Measurements from ENCODE around the gene LST1.

LST1 gene

GRCh38 chr6:31614075-31614619 is 28.1 kb downstream of the LST1 start:
- H3K9me3 Mint-ChIP-seq: no peaks in the 10 kb centered on the region
- peak overlapping the region; percentile 98 for H3K4me3 Mint-ChIP-seq
- peak overlapping the region; percentile 95 for H3K27ac Mint-ChIP-seq
- H3K4me1 Mint-ChIP-seq (ENCODE audit: low read depth): peaks cover 76% of the 10 kb centered on the region
- H3K27me3 Mint-ChIP-seq: no peaks in the 10 kb centered on the region
- peaks cover 43% of the 10 kb centered on the region for H3K36me3 Mint-ChIP-seq (ENCODE audit: low read depth)
- intact Hi-C loops (cut with micrococcal nuclease): no loop called here

DNA sequence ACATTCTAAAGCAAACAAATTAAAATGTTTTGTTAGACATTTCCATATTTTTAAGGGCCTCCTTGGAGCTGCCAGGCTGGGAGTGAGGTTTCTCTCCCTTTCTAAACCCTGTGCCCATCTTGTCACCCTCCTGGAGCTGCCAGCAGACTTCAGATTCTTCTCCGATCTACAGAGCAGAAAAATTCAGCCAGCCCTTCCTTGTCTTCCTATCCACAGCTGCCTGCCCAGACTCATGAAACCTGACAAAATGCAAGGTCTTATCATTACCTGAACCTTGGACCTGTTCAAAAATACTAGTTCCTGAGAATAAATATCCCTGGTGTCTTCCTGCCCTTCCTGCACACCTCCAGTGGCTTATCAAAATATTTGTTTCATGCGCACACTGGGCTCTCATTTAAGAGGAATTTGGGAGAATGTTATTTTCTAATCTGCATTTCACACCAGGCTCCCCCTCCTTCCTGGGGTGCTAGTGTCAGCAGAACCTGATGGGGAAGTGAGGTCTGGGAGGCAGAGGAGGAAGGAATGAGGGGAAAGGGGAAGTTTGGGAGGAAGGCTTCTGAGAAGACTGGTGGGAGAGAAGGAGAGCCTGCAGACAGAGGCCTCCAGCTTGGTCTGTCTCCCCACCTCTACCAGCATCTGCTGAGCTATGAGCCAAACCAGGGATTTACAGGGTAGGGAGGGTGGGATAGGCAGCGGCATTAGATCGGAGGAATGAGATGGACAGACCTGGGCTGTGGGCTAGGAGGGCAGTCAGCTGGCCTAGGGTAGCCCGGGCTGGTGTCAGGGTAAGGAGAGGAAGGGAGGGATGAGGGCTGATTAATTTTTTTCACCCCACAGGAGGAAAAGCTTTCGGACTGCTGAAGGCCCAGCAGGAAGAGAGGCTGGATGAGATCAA is 28.9 kb downstream of the LST1 start, which contains the start of gene AIF1:
Gene AIF1, plus strand, starts transcription at position 551 of the 895 bp plus-strand sequence. Its CDS starts 96 bp downstream, at position 647.
- peak within 1 kb of the TSS; percentile 95 for H3K27ac Mint-ChIP-seq
- no peaks in the 10 kb centered on the region for H3K9me3 Mint-ChIP-seq
- H3K4me1 Mint-ChIP-seq (ENCODE audit: low read depth): peaks cover 76% of the 10 kb centered on the region
- no peaks in the 10 kb centered on the region for H3K27me3 Mint-ChIP-seq
- H3K4me3 Mint-ChIP-seq: peak within 1 kb of the TSS; percentile 98
- H3K36me3 Mint-ChIP-seq (ENCODE audit: low read depth): peaks cover 44% of the 10 kb centered on the region
- intact Hi-C loops (cut with micrococcal nuclease): no loop called here

- peak overlapping the region; percentile 98 for H3K4me3 Mint-ChIP-seq
- H3K27me3 Mint-ChIP-seq: no peaks in the 10 kb centered on the region
- H3K27ac Mint-ChIP-seq: peak overlapping the region; percentile 95
- H3K36me3 Mint-ChIP-seq (ENCODE audit: low read depth): peaks cover 52% of the 10 kb centered on the region
- intact Hi-C loops (cut with micrococcal nuclease): no loop called here
- H3K9me3 Mint-ChIP-seq: no peaks in the 10 kb centered on the region
- peaks cover 67% of the 10 kb centered on the region for H3K4me1 Mint-ChIP-seq (ENCODE audit: low read depth)
These were observed 29.7 kb downstream of the LST1 start for GRCh38 chr6:31615748-31616147.

DNA sequence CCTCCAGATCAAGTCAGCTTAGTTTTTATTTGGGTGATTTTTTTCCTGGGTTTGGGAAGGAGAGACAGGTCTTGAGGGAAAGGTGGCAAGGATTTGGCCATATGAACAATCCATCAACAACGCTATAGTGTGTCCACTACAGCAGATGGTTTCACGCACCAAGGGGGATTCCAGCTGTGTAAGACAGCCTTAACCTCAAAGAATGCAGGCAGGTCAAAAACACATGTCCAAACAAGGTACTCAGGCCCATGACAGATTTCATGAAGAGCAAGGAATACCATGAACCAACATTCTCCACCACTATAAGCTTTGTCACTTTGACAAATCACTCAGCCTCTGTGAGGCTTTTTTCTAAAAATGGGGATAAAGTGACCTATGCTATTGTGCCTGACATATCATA is 30.9 kb downstream of the LST1 start:
- H3K27ac Mint-ChIP-seq: peak overlapping the region; percentile 95
- peaks cover 63% of the 10 kb centered on the region for H3K36me3 Mint-ChIP-seq (ENCODE audit: low read depth)
- intact Hi-C loops (cut with micrococcal nuclease): no loop called here
- H3K4me1 Mint-ChIP-seq (ENCODE audit: low read depth): peaks cover 65% of the 10 kb centered on the region
- H3K4me3 Mint-ChIP-seq: peak overlapping the region; percentile 98
- no peaks in the 10 kb centered on the region for H3K9me3 Mint-ChIP-seq
- H3K27me3 Mint-ChIP-seq: no peaks in the 10 kb centered on the region

DNA sequence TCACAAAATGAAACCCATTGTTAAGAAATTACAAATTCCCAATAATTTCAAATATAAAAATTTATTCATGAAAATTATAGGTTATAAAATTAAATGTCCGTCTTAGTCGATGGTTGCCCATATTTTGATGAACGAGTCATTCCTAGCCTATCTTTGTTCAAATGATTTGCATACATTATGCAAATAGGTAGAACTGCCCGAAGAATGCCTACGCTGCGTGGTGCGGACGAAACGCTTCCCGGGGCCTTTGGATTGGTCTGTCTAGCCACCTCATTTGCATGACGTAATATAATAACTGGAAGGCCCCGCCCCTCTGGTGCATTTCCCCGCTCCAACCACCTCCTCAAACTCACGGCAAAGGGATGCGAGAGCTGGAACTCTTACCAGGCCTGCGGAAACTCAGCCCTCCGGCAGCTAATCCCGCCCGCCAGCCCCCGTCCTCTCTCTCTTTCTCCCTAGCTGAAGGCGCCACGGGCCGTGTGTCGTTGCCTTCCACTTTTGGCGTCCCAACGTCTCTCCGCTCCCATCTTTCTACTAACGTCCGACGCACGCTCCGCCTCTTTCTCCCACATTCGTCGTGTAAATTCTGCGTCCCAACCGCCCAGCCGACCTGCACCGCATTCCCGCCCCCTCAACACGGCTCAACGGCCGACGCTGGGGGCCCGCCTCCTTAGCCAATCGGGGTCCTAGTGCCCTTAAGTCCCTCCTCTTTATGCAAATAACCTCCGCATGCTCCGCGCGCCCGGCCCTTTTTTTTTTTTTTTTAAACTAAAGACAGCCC is 33.9 kb downstream of the LST1 start:
- peak overlapping the region; percentile 96 for H3K27ac Mint-ChIP-seq
- intact Hi-C loops (cut with micrococcal nuclease): loop anchor here (1.0 to 5.0 kb wide), 2 partner anchors 32 to 47 kb away; partner anchors contain the start of genes BAG6, CSNK2B and LY6G5B
- no peaks in the 10 kb centered on the region for H3K9me3 Mint-ChIP-seq
- no peaks in the 10 kb centered on the region for H3K27me3 Mint-ChIP-seq
- H3K4me1 Mint-ChIP-seq (ENCODE audit: low read depth): peaks cover 58% of the 10 kb centered on the region
- peaks cover 84% of the 10 kb centered on the region for H3K36me3 Mint-ChIP-seq (ENCODE audit: low read depth)
- peak overlapping the region; percentile 93 for H3K4me3 Mint-ChIP-seq

DNA sequence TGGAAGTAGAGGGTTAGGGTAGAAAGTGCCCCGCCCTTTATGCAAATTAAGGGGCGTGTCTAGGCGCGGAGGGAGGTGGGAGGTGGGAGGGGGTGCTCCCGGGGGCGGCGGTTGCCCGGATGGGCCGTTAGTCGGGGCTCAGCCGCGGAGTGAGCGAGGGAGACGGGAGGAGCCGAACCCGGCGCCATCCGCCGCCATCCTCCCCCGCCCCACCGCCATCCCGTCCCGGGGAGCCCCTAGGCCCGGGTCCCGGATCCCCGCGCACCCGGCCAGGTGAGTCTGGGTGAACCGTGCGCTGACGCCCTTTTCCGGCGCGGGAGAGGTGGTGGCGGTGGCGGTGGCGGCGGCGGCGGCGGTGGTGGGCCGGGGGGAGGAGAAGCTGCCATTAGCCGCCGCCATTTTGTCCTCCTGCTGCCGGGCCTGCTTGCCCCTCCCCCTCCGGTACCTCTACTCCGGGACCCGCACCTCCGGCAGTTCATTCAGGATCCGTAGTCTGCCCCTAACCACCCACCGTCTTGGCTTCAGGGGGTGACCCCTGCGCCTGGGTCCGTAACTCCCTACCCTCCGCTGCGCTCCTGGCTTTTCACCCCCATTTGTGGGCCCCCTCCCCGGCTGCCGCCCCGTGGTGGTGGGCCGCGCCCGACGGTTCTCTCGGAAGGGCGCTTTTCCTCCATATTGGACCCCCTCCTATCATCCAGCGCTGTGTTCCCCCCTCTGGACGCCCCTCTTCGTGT is 34.7 kb downstream of the LST1 start, which contains the start of gene PRRC2A:
Gene PRRC2A, plus strand, starts transcription at position 130 of the 734 bp plus-strand sequence. CDS start 2,075 bp downstream, outside the sequence.
- H3K36me3 Mint-ChIP-seq (ENCODE audit: low read depth): peaks cover 84% of the 10 kb centered on the region
- no peaks in the 10 kb centered on the region for H3K9me3 Mint-ChIP-seq

DNA sequence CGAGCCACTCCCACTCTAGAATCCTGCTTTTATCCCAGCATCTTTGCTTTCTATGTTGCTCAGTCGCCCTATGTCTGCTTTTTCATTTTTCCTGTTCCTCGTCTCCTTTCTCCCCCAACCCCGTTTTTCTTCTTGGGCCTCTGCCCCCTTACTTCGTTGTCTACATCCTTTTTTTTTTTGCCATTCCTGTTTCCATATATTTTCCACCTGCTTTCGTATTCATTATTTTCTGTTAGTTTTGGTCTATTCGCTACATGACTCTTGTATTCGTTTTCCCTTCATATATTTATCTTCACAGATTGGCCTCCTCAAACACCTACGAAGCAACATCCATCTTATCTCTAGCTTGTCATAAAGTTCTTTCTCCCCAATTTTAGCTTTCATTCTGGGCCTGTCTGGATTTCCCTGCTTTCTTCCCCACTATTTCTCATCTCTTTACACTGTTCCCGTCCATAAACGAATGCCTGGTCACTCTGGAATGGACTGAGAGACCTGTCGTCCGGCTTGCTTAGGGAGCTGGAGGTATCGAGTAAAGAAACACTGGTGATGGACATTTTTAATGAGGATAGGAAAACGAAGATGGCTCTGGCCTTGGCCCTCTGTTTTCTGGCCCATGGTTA is 35.4 kb downstream of the LST1 start:
- H3K27ac Mint-ChIP-seq: peak overlapping the region; percentile 96
- H3K4me1 Mint-ChIP-seq (ENCODE audit: low read depth): peaks cover 45% of the 10 kb centered on the region
- peak overlapping the region; percentile 93 for H3K4me3 Mint-ChIP-seq
- intact Hi-C loops (cut with micrococcal nuclease): loop anchor here (5.0 kb wide), 1 partner anchor 46 kb away; the partner anchor contains the start of genes CSNK2B and LY6G5B
- peaks cover 84% of the 10 kb centered on the region for H3K36me3 Mint-ChIP-seq (ENCODE audit: low read depth)
- H3K9me3 Mint-ChIP-seq: no peaks in the 10 kb centered on the region
- no peaks in the 10 kb centered on the region for H3K27me3 Mint-ChIP-seq

More for the DNA sequence above, 34.7 kb downstream of the LST1 start, which contains the start of gene PRRC2A:
- H3K4me1 Mint-ChIP-seq (ENCODE audit: low read depth): peaks cover 52% of the 10 kb centered on the region
- H3K27ac Mint-ChIP-seq: peak within 1 kb of the TSS; percentile 96
- intact Hi-C loops (cut with micrococcal nuclease): loop anchor here (1.0 to 5.0 kb wide), 2 partner anchors 32 to 47 kb away; partner anchors contain the start of genes BAG6, CSNK2B and LY6G5B
- H3K27me3 Mint-ChIP-seq: no peaks in the 10 kb centered on the region
- H3K4me3 Mint-ChIP-seq: peak within 1 kb of the TSS; percentile 93

DNA sequence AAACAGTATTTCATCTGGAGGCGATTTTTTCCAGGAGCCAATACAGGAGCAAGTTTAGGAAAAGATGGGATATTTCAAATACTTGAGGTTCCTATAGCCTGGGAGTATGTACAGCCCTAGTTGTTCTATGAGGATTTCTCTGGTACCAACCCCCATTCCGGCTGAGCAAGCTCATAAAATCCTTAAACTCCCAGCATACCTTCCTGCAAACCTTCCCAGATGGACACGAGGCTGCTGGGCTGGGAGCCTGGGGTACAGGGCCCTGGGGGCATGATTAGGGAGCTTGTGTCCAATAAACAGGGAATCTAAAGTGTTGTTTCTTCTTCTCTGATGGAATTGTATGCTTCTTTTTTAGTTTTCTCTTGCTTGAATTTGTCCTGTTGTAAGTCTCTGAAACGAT is 35.9 kb downstream of the LST1 start:
- Mint-ChIP-seq H3K4me1 (ENCODE audit: low read depth) (peaks cover 40% of the 10 kb centered on the region), H3K4me3 (peak overlapping the region; percentile 93), H3K9me3 (no peaks in the 10 kb centered on the region), H3K27me3 (no peaks in the 10 kb centered on the region), H3K36me3 (ENCODE audit: low read depth) (peaks cover 84% of the 10 kb centered on the region), H3K27ac (peak overlapping the region; percentile 96)
- intact Hi-C loops (cut with micrococcal nuclease): loop anchor here (5.0 kb wide), 1 partner anchor 45 kb away; the partner anchor contains the start of genes CSNK2B and LY6G5B

- Mint-ChIP-seq H3K27ac (peak overlapping the region; percentile 96), H3K4me3 (peak overlapping the region; percentile 54), H3K9me3 (no peaks in the 10 kb centered on the region), H3K4me1 (ENCODE audit: low read depth) (peaks cover 41% of the 10 kb centered on the region), H3K36me3 (ENCODE audit: low read depth) (peaks cover 84% of the 10 kb centered on the region), H3K27me3 (no peaks in the 10 kb centered on the region)
- intact Hi-C loops (cut with micrococcal nuclease): loop anchor here (5.0 kb wide), 1 partner anchor 45 kb away; the partner anchor contains the start of genes CSNK2B and LY6G5B
These were observed 36.6 kb downstream of the LST1 start for GRCh38 chr6:31622684-31623091.

- Mint-ChIP-seq H3K27me3 (no peaks in the 10 kb centered on the region), H3K4me3 (no peak overlapping the region), H3K9me3 (no peaks in the 10 kb centered on the region), H3K27ac (no peak overlapping the region), H3K36me3 (ENCODE audit: low read depth) (peaks cover 87% of the 10 kb centered on the region), H3K4me1 (ENCODE audit: low read depth) (peaks cover 29% of the 10 kb centered on the region)
- intact Hi-C loops (cut with micrococcal nuclease): loop anchor here (5.0 kb wide), 1 partner anchor 43 kb away; the partner anchor contains the start of genes CSNK2B and LY6G5B
These were observed 38.0 kb downstream of the LST1 start for GRCh38 chr6:31624070-31624469.

GRCh38 chr6:31626952-31627351 is 40.9 kb downstream of the LST1 start:
- Mint-ChIP-seq H3K4me3 (no peak overlapping the region), H3K36me3 (ENCODE audit: low read depth) (peaks cover 96% of the 10 kb centered on the region), H3K9me3 (no peaks in the 10 kb centered on the region), H3K27ac (no peak overlapping the region), H3K4me1 (ENCODE audit: low read depth) (peaks cover 19% of the 10 kb centered on the region), H3K27me3 (no peaks in the 10 kb centered on the region)
- intact Hi-C loops (cut with micrococcal nuclease): no loop called here

DNA sequence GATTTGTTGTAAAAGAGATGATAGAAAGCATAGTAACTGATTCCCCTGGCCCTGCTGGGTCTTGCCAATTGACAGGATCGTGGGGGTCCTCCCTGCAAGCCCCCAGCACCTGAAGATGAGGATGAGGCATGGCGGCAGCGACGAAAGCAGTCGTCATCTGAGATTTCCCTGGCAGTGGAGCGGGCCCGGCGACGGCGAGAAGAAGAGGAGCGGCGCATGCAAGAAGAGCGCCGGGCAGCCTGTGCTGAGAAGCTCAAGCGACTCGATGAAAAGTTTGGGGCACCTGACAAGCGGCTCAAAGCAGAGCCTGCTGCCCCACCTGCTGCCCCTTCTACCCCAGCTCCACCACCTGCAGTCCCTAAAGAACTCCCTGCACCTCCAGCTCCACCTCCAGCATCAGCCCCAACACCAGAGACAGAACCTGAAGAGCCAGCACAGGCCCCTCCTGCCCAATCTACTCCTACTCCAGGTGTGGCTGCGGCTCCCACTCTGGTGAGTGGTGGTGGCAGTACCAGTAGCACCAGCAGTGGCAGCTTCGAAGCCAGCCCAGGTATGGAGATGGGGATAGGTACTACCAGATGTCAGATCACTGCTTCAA is 41.7 kb downstream of the LST1 start:
- Mint-ChIP-seq H3K4me3 (no peak overlapping the region), H3K4me1 (ENCODE audit: low read depth) (peaks cover 10% of the 10 kb centered on the region), H3K27me3 (no peaks in the 10 kb centered on the region), H3K36me3 (ENCODE audit: low read depth) (peaks cover 96% of the 10 kb centered on the region), H3K27ac (no peak overlapping the region), H3K9me3 (no peaks in the 10 kb centered on the region)
- intact Hi-C loops (cut with micrococcal nuclease): no loop called here
